ENCODE measurements around the gene TNK1. TPM values are rescaled to one million over a fixed set of nuclear protein-coding genes. Genes with fewer than 3 reads are reported as not detected.

The TNK1 gene
- total RNA-seq, 1 donor from 2014 or later, result 13.3 TPM

- H3K27me3 ChIP-seq (ENCODE audit: control insufficient read depth, insufficient read depth, low read length), result no peaks in the 10 kb centered on the region
- no peak for DNase-seq (ENCODE audit: low read depth)
- no peak overlapping the region for H3K4me3 ChIP-seq (ENCODE audit: low read depth, low read length)
- no peak for TF ChIP-seq CTCF (IDR thresholded peaks at IDR 0.05; ENCODE audit: insufficient read depth, low read length, poor library complexity, severe bottlenecking)
- no peaks in the 10 kb centered on the region for H3K36me3 ChIP-seq (ENCODE audit: control insufficient read depth, insufficient read depth, low read length)
Observed at GRCh38 chr17:7427549-7427948, 46.7 kb downstream of the TNK1 start.

GRCh38 chr17:7428557-7428956, 47.7 kb downstream of the TNK1 start, which contains the start of gene SPEM3:
TSS of gene SPEM3 (plus strand) at chr17:7428857. CDS start at chr17:7428903, 46 bp downstream.
- no peak within 1 kb of the TSS for H3K4me3 ChIP-seq (ENCODE audit: low read depth, low read length)
- H3K27me3 ChIP-seq (ENCODE audit: control insufficient read depth, insufficient read depth, low read length), result no peaks in the 10 kb centered on the region
- TF ChIP-seq CTCF (IDR thresholded peaks at IDR 0.05; ENCODE audit: insufficient read depth, low read length, poor library complexity, severe bottlenecking), result no peak
- H3K36me3 ChIP-seq (ENCODE audit: control insufficient read depth, insufficient read depth, low read length), result no peaks in the 10 kb centered on the region
- no peak for DNase-seq (ENCODE audit: low read depth)

DNA sequence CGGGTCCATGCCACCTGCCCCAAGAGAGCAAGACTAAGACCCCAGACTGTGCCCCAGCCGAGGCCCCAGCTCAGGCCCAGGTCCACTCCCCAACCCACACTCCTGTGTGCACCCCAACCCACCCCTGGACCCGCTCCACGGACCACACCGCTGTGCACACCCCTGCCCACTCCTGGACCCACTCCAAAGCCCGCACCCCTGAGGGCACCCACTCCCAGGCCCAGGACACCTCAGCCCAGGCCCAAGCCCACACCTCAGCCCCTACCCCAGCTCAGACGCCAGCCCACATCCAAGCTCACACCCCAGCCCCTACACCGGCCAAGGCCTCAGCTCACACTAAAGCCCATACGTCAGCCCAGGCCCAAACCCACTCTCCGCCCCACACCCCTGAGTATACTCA, 48.8 kb downstream of the TNK1 start:
- Histone ChIP-seq H3K36me3 (ENCODE audit: control insufficient read depth, insufficient read depth, low read length) (no peaks in the 10 kb centered on the region), H3K4me3 (ENCODE audit: low read depth, low read length) (no peak overlapping the region), H3K27me3 (ENCODE audit: control insufficient read depth, insufficient read depth, low read length) (no peaks in the 10 kb centered on the region)
- no peak for DNase-seq (ENCODE audit: low read depth)
- no peak for TF ChIP-seq CTCF (IDR thresholded peaks at IDR 0.05; ENCODE audit: insufficient read depth, low read length, poor library complexity, severe bottlenecking)

- TF ChIP-seq CTCF (IDR thresholded peaks at IDR 0.05; ENCODE audit: insufficient read depth, low read length, poor library complexity, severe bottlenecking), result no peak
- no peak for DNase-seq (ENCODE audit: low read depth)
- Histone ChIP-seq H3K4me3 (ENCODE audit: low read depth, low read length) (no peak overlapping the region), H3K27me3 (ENCODE audit: control insufficient read depth, insufficient read depth, low read length) (no peaks in the 10 kb centered on the region), H3K36me3 (ENCODE audit: control insufficient read depth, insufficient read depth, low read length) (no peaks in the 10 kb centered on the region)
Observed at GRCh38 chr17:7431231-7431630, 50.3 kb downstream of the TNK1 start.

DNA sequence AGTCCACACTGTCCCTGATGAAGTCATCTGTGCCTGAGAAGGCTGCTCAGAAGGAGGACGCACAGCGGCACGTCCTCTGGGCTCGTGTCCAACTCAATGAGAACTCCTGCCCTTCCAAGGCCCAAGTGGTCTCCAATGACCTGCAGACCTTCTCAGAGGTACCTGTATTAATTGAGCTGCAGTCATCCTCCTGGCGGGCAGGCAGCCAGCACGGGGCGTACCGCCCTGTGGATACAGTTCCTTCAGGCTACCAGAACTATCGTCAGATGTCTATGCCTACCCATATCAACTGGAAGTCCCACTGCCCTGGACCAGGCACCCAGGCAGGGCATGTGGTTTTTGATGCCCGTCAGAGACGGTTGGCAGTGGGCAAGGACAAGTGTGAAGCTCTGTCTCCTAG, 51.4 kb downstream of the TNK1 start:
- TF ChIP-seq CTCF (IDR thresholded peaks at IDR 0.05; ENCODE audit: insufficient read depth, low read length, poor library complexity, severe bottlenecking), result no peak
- Histone ChIP-seq H3K36me3 (ENCODE audit: control insufficient read depth, insufficient read depth, low read length) (no peaks in the 10 kb centered on the region), H3K27me3 (ENCODE audit: control insufficient read depth, insufficient read depth, low read length) (no peaks in the 10 kb centered on the region), H3K4me3 (ENCODE audit: low read depth, low read length) (no peak overlapping the region)
- no peak for DNase-seq (ENCODE audit: low read depth)
